Adrenal gland (tissue), 12 donors: ENCODE data around the gene ZNF888. TPM values are rescaled to one million over a fixed set of nuclear protein-coding genes. Genes with fewer than 3 reads are reported as not detected.
"Not testable (repeated sequence)": the region's sequence is repeated elsewhere in the genome, so short reads cannot be mapped to it uniquely, and the experiment has no call there.

Source experiments
- DNase-seq, 7 donors: peaks; one replicate each; pipeline ENCODE4 v3.0.0-alpha.2; 2019 to 2020
- H3K27ac ChIP-seq, 5 donors: fragments of 200-600 bp; sonication (generic) in 4 of 5; 1 replicate in 3 of 5; 2 replicates in 2 of 5; pipeline versions ENCODE4 v1.5.1 to v1.8.0; 2016 to 2020; ENCODE audit warnings: mild to moderate bottlenecking in 1 of 5
- H3K27me3 ChIP-seq: fragments of 200-600 bp; 2 replicates; pipeline ENCODE4 v1.8.0; 2021
- H3K36me3 ChIP-seq, 2 donors: fragments of 200-600 bp; replicated peaks in 1 of 2; 1 replicate in 1 of 2; 2 replicates in 1 of 2; pipeline versions ENCODE4 v1.5.1 to v1.8.0; 2018 to 2022
- H3K4me1 ChIP-seq, 2 donors: fragments of 200-600 bp; replicated peaks in 1 of 2; 1 replicate in 1 of 2; 2 replicates in 1 of 2; pipeline versions ENCODE4 v1.5.1 to v1.8.0; 2018 to 2021
- H3K4me3 ChIP-seq, 4 donors: fragments of 200-600 bp; sonication (generic) in 3 of 4; one replicate each; pipeline ENCODE4 v1.5.1; 2016 to 2018
- H3K9me3 ChIP-seq, 3 donors: fragments of 200-600 bp; sonication (generic) in 1 of 3; replicated peaks in 1 of 3; 1 replicate in 2 of 3; 2 replicates in 1 of 3; pipeline versions ENCODE4 v1.5.1 to v1.8.0; 2016 to 2021
- POLR2A ChIP-seq, 2 donors: fragments of 450-650 bp; IDR thresholded peaks; one replicate each; pipeline ENCODE4 v1.6.1; 2017; ENCODE audit warnings: antibody characterized with exemption in 2 of 2, mild to moderate bottlenecking in 2 of 2, moderate library complexity in 1 of 2
- WGBS, 4 donors: extraction: QIAGEN DNeasy Blood & Tissue Kit in 2 of 4; methylation state at CpG; one replicate each; pipeline versions ENCODE4 v1.1.5 to v1.1.7; 2013 to 2017; 5-methylcytosine and 5-hydroxymethylcytosine counted together
- intact Hi-C, 2 donors: fragments of 100-400 bp; cut with DNase I; formaldehyde crosslinking; loops; one replicate each; pipeline versions ENCODE4 v1.14.1 to v1.15.0; 2022 to 2023
- polyA plus RNA-seq, 3 donors: library from polyadenylated mRNA; stranded (reverse); fragments of 200-250 nt in 2 of 3; fragments of 350-450 nt in 1 of 3; fragmentation: Illumina TruSeq in 1 of 3; extraction: RNeasy Lipid Tissue Mini Kit (QIAGEN cat#74804) in 1 of 3; gene quantifications; one replicate each; pipeline ENCODE4 v1.2.3, GENCODE V29; 2013 to 2014
- total RNA-seq, 9 donors: library from RNA; depleted of rRNA in 4 of 9; stranded (reverse); fragments of >200 nt in 4 of 9; fragments of 120-200 nt in 1 of 9; fragmentation: NEBNext Ultra II Directional in 1 of 9; extraction: Animal tissue kit (Norgen Biotek cat#: 25700) in 1 of 9; gene quantifications; one replicate each; pipeline versions ENCODE4 v1.1.0 to v1.2.4, GENCODE V29; 2013 to 2023
- TF ChIP-seq, protein P1 (sequence below), 6 experiments: fragments of 450-650 bp in 4 of 6; fragments of 200-600 bp in 2 of 6; sonication (generic) in 1 of 6; IDR thresholded peaks; 1 replicate in 5 of 6; 2 replicates in 1 of 6; pipeline versions ENCODE4 v1.5.1 to v1.8.0; 2016 to 2021; ENCODE audit warnings: antibody characterized with exemption in 6 of 6, mild to moderate bottlenecking in 2 of 6, moderate library complexity in 1 of 6
- donor health status: healthy with polysubstance abuse.
- donor health status: Bipolar disorder and iron deficiency.
- donor health status: DM: yes; HTN: yes; CAD: no.
- donor health status: DM: no; HTN: no; CAD: no.
- donor health status: DM: no; HTN: no; CAD: no.
- donor health status: DM: yes; HTN: yes; CAD: no.

Gene ZNF888
- total and polyA plus RNA-seq, 12 donors = 2.2 to 9.0 (median 4.7) TPM

- no peak for TF ChIP-seq POLR2A (IDR thresholded peaks at IDR 0.05)
- TF ChIP-seq, protein P1, sequence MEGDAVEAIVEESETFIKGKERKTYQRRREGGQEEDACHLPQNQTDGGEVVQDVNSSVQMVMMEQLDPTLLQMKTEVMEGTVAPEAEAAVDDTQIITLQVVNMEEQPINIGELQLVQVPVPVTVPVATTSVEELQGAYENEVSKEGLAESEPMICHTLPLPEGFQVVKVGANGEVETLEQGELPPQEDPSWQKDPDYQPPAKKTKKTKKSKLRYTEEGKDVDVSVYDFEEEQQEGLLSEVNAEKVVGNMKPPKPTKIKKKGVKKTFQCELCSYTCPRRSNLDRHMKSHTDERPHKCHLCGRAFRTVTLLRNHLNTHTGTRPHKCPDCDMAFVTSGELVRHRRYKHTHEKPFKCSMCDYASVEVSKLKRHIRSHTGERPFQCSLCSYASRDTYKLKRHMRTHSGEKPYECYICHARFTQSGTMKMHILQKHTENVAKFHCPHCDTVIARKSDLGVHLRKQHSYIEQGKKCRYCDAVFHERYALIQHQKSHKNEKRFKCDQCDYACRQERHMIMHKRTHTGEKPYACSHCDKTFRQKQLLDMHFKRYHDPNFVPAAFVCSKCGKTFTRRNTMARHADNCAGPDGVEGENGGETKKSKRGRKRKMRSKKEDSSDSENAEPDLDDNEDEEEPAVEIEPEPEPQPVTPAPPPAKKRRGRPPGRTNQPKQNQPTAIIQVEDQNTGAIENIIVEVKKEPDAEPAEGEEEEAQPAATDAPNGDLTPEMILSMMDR (IDR thresholded peaks at IDR 0.05) = no peak
- Histone ChIP-seq H3K27me3 (no peaks in the 10 kb centered on the region), H3K36me3 (peaks cover 0 to 5% of the 10 kb centered on the region in 2 donors), H3K9me3 (peaks cover 4 to 42% (median 12%) of the 10 kb centered on the region in 3 donors), H3K4me1 (peaks cover 7 to 8% of the 10 kb centered on the region in 2 donors), H3K4me3 (no peak overlapping the region), H3K27ac (no peak overlapping the region)
- DNase-seq = no peak
- 55 to 63% (median 57%) methylated on average over 24 of the region's 24 CpGs for WGBS, 4 donors
- intact Hi-C loops = no loop called here
Observed at GRCh38 chr19:52945652-52946321, 22.6 kb upstream of the ZNF888 start.

DNA sequence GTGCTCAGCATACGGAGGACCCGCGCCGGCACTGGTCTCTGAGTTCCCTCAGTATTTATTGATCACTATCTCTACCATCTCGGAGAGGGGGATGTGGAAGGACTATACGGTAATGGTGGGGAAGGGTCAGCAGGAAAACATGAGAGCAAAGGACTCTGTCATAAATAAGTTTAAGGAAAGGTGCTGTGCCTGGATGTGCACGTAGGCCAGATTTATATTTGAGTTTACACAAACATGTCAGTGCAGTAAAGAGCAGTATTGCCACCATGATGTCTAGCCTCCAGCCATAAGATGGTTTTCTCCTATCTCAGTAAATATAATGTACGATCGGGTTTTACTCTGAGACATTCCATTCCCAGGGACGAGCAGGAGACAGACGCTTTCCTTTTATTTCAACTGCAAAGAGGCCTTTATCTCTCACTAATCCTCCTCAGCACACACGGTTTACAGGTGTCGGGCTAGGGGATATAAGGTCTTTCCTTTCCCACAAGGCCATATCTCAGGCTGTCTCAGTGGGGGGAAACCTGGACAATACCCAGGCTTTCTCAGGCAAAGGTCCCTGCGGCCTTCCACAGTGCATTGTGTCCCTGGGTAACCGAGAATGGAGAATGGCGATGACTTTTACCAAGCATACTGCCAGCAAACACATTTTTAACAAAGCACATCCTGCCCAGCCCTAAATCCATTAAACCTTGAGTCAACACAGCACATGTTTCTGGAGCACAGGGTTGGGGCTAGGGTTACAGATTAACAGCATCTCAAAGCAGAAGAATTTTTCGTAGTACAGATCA is 21.7 kb upstream of the ZNF888 start:
- intact Hi-C loops = not testable (repeated sequence)

GRCh38 chr19:52943884-52944643 is 20.8 kb upstream of the ZNF888 start:
- Histone ChIP-seq H3K27ac (no peak overlapping the region), H3K27me3 (no peaks in the 10 kb centered on the region), H3K4me3 (no peak overlapping the region), H3K4me1 (peaks cover 7 to 8% of the 10 kb centered on the region in 2 donors), H3K36me3 (no peaks in the 10 kb centered on the region), H3K9me3 (peaks cover 4 to 25% (median 6%) of the 10 kb centered on the region in 3 donors)
- intact Hi-C loops = no loop called here
- TF ChIP-seq, protein P1 (IDR thresholded peaks at IDR 0.05) = no peak
- TF ChIP-seq POLR2A (IDR thresholded peaks at IDR 0.05) = no peak
- WGBS, 4 donors = 86 to 88% (median 87%) methylated on average over 17 of the region's 17 CpGs
- no peak for DNase-seq

More for the DNA sequence above, 21.7 kb upstream of the ZNF888 start:
- not testable (repeated sequence) for H3K27ac ChIP-seq, H3K4me1 ChIP-seq, H3K4me3 ChIP-seq, H3K36me3 ChIP-seq, H3K27me3 ChIP-seq, DNase-seq
- 79 to 88% (median 85%) methylated on average over 16 to 17 of the region's 17 CpGs for WGBS, 4 donors
- H3K9me3 ChIP-seq = peaks cover 4 to 33% (median 6%) of the 10 kb centered on the region in 3 donors

DNA sequence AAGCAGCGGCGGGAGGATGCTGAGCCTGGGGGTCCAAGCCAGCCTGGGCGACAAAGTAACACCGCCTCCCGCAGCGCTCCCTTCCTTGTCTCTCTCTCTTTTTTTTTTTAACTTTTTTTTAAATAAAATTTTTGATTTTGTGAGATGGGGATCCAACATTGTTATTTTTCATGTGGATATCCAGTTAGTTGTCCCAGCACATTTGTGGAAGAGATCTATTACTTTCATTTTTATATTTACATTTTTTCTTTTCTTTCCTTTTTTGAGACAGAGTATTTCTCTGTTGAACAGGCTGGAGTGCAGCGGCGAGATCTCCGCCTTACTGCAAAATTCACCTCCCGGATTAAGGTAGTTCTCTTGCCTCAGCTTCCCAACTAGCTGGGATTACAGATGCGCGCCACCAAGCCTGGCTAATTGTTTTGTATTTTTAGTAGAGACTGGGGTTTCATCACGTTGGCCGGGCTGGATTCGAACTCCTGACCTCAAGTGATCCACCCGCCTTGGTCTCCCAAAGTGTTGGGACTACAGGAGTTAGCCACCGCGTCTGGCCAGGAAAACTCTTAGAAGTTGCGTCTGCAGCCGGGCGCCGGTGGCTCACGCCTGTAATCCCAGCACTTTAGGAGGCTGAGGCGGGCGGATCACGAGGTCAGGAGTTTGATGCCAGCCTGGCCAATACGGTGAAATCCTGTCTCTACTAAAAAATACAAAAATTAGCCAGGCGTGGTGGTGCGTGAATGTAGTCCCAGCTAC is 20.1 kb upstream of the ZNF888 start:
- H3K36me3 ChIP-seq = no peaks in the 10 kb centered on the region
- intact Hi-C loops = no loop called here
- H3K4me1 ChIP-seq = peaks cover 7 to 8% of the 10 kb centered on the region in 2 donors
- H3K27me3 ChIP-seq = no peaks in the 10 kb centered on the region
- WGBS, 4 donors = 60 to 68% (median 65%) methylated on average over 29 of the region's 29 CpGs
- no peak for DNase-seq
- peak overlapping the region in 3 of 5 donors; percentile 75 to 80 (median 75) for H3K27ac ChIP-seq
- peaks cover 1 to 17% (median 3%) of the 10 kb centered on the region in 3 donors for H3K9me3 ChIP-seq
- H3K4me3 ChIP-seq = peak overlapping the region in 2 of 4 donors; percentile 81 to 88
- no peak for TF ChIP-seq POLR2A (IDR thresholded peaks at IDR 0.05)
- TF ChIP-seq, protein P1 (IDR thresholded peaks at IDR 0.05) = no peak
